OCI-LY1 (cell line): ENCODE results near the gene CD84.

ENCODE experiments used
- CTCF ChIP-seq: fragments of 200-600 bp; sonication (generic), shearing (Covaris generic); IDR thresholded peaks from 2 replicates; pipeline ENCODE4 v1.5.1; 2017; ENCODE audit warnings: mild to moderate bottlenecking, antibody characterized with exemption, low read length, moderate library complexity, mixed read lengths
- EZH2 ChIP-seq: fragments of 200-600 bp; sonication (generic), shearing (Covaris generic); IDR thresholded peaks from 2 replicates; pipeline ENCODE4 v1.8.0; 2017; ENCODE audit warnings: borderline replicate concordance, mixed run types, mild to moderate bottlenecking, antibody characterized with exemption, low read length, moderate library complexity, mixed read lengths

DNA sequence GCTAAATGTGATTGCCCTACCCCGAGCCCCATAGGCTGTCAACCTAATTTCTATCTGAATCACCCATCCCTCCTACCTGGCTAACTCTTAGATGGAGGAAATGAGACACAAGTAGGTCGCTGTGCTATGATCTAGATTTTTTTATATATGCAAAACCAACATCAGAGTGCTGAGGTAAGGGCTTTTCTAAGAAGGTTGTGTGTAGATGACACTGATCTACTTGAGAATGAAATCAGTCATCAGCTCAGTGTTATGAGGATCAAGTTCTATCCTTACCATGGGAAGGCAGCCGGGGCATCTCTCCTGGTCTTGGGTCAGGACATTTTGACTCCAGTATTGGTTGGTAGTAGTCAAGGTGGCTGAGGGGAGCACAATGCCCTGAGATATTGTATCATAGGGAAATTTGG, 43.9 kb upstream of the CD84 start:
- TF ChIP-seq CTCF (no peak), EZH2 (no peak)
